ES-I3 (cell line): ENCODE data around the gene TFB1M.
"Not testable (repeated sequence)": the region's sequence is repeated elsewhere in the genome, so short reads cannot be mapped to it uniquely, and the experiment has no call there.

Experiments
- H3K36me3 ChIP-seq: 2 replicates; pipeline ENCODE4 v1.6.1; 2013; ENCODE audit warnings: mild to moderate bottlenecking, low read length, control low read depth, moderate library complexity; ENCODE audit not compliant: insufficient read depth
- H3K4me1 ChIP-seq: 2 replicates; pipeline ENCODE4 v1.6.1; 2013; ENCODE audit warnings: mild to moderate bottlenecking, control low read depth, low read length; ENCODE audit not compliant: insufficient read depth
- H3K9ac ChIP-seq: 2 replicates; pipeline ENCODE4 v1.6.1; 2013; ENCODE audit warnings: low read depth, mild to moderate bottlenecking, low read length, moderate library complexity
- H3K9me3 ChIP-seq: 2 replicates; pipeline ENCODE4 v1.6.1; 2013; ENCODE audit warnings: mild to moderate bottlenecking, low read length, moderate library complexity; ENCODE audit not compliant: control insufficient read depth, insufficient read depth

Gene TFB1M

DNA sequence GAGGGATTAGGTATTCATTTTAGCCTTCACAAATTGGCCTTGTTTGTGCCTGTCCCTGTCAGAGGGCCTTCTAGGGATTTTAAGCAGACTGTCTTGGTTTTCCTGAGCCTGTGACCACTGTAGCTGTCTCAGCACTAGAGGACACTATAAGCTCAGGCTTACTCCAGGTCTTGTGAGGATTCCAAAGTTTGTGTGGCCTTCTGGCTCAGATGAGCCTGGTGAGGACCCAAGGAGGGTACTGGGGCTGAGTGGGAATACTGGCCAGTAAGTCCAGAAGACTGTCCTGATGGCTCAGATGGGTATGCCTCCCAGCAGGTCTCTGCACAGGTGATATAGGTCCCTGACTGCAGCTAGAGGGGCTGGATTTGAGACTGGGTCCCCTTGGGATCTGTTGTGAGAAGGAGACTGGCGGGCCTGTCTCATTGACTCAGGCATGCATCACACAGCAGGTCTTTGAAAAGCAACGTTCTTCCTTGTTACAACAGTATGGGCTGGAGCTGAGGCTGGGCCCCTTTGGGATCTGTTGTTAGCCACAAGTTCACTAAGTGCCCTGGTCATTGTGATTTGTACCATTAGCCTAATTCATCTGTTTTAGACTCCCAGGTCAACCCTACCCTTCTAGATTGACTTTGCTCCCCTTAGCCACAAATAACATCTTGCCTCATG, 26.3 kb upstream of the TFB1M start:
- Histone ChIP-seq H3K9me3 (no peaks in the 10 kb centered on the region; the same call in 1 of the 2 replicates), H3K36me3 (no peaks in the 10 kb centered on the region), H3K4me1 (no peaks in the 10 kb centered on the region), H3K9ac (no peak overlapping the region)

DNA sequence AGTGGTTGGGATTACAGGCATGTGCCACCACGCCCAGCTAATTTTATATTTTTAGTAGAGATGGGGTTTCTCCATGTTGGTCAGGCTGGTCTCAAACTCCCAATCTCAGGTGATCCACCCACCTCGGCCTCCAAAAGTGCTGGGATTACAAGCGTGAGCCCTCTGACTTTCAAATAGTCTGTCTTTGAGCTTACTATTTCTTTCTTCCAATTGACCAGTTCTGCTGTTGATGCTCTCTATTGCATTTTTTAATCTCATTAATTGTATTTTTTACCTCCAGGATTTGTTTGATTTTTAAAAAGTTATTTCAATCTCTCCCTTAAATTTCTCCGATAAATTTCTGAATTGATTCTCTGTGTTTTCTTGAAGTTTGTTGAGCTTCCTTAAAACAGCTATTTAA, 25.6 kb upstream of the TFB1M start:
- not testable (repeated sequence) for H3K36me3 ChIP-seq, H3K9me3 ChIP-seq, H3K9ac ChIP-seq, H3K4me1 ChIP-seq

DNA sequence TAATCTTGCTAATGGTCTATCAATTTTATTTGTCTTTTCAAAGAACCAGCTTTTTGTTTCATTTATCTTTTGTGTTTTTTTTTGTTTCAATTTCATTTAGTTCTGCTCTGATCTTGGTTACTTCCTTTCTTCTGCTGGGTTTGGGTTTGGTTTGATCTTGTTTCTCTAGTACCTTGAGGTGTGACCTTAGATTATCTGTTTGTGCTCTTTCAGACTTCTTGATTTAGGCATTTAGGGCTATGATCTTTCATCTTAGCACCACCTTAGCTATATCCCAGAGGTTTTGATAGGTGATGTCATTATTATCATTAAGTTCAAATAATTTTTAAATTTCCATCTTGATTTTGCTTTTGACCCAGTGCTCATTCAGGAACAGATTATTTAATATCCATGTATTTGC, 24.0 kb upstream of the TFB1M start:
- H3K4me1 ChIP-seq, H3K36me3 ChIP-seq, H3K9ac ChIP-seq, H3K9me3 ChIP-seq: not testable (repeated sequence)

DNA sequence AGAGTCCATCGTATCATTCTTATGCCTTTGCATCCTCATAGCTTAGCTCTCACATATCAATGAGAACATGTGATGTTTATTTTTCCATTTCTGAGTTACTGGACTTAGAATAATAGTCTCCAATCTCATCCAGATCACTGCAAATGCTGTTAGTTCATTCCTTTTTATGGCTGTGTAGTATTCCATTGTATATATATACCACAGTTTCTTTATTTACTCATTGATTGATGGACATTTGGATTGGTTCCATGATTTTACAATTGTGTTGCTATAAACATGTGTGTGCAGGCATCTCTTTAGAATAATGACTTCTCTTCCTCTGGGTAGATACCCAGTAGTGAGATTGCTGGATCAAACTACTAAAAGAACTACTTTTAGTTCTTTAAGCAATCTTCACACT, 21.0 kb upstream of the TFB1M start:
- H3K4me1 ChIP-seq = no peaks in the 10 kb centered on the region
- H3K9me3 ChIP-seq = no peaks in the 10 kb centered on the region
- H3K36me3 ChIP-seq = no peaks in the 10 kb centered on the region
- no peak overlapping the region for H3K9ac ChIP-seq

DNA sequence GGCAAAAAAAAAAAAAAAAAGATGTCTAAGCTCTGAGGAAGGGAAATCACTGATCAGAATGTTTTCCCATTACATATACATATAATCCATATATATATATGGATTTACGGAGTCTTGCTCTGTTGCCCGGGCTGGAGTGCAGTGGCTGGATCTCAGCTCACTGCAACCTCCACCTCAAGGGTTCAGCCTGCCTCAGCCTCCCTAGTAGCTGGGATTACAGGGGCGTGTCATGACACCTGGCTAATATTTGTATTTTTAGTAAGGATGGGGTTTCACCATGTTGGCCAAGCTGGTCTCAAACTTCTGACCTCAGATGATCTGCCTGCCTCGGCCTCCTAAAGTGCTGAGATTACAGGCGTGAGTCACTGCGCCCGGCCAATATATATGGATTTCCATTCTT, 19.8 kb upstream of the TFB1M start:
- H3K9me3 ChIP-seq, H3K36me3 ChIP-seq: not testable (repeated sequence)

DNA sequence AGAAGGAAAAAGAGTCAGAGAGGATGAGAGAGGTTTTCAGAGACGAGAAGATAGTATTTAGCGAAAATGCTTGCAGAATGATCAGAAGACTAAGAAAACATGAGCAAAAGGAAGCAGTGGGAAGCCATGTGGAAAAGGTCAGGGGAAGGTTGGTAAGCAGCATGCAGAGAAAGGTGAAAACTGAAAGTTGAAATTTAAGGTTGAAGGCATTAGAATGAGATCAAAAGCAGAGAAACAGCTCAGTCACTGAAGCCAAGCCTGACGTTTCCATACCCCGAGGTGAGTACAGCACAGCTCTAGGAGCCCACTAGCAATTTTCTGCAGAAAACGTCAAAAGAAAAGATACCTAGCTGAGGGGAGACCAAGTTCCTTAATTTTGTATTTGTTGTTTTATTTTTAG, 19.1 kb upstream of the TFB1M start:
- no peaks in the 10 kb centered on the region for H3K9me3 ChIP-seq
- peaks cover 2% of the 10 kb centered on the region; the same call in 1 of the 2 replicates for H3K4me1 ChIP-seq
- H3K36me3 ChIP-seq = no peaks in the 10 kb centered on the region
- H3K9ac ChIP-seq = no peak overlapping the region

More for the DNA sequence above, 19.8 kb upstream of the TFB1M start:
- H3K9ac ChIP-seq, H3K4me1 ChIP-seq: not testable (repeated sequence)

DNA sequence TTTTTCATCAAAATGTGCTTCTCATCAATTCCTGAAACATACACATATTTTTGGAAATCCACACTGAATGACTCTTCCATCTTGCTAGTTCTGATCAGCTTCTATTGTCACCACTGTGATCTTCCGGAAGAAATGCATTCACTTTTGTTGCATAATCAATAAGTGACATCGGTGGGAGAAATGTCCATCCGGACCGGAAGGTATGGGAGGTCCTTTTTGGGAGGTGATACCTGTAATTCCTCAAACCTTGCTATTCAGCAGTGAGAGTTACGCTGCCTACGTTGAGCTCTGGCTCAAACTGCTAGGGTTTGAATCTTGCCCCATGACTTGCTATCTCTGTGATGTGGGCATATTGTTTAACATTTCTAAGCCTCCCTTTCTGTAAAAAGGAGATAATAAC, 16.6 kb upstream of the TFB1M start:
- Histone ChIP-seq H3K9me3 (no peaks in the 10 kb centered on the region; the same call in 1 of the 2 replicates), H3K9ac (no peak overlapping the region), H3K36me3 (no peaks in the 10 kb centered on the region), H3K4me1 (peaks cover 14% of the 10 kb centered on the region)

DNA sequence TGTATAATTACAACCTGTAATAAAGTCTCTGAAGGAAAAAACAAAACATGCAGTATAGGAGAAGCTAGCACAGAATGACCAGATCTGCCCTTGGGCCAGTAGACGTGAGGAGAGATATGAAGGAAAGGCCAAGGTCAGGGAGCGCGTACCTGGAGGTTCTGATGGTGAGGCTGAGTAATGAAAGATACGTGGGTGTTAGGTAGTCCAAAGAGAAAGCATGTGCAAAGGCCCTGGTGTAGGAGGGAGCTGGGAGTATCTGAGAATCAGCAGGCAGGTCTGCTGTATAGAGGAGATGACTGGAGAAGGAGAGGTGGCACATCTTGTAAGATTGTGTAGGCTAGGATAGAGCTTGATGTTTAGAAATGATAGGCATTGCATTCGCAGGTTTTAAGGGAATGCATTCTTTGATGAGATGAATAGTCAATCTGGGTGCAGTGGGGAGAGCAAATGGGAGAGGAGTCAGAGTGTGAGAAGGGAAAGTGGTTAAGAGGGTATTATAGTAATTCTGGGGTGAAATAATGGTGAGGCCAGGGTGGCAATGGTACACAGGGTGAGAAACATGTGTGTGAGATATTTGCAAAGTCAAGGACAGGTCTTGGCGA, 15.9 kb upstream of the TFB1M start:
- no peak overlapping the region for H3K9ac ChIP-seq
- no peaks in the 10 kb centered on the region; the same call in 1 of the 2 replicates for H3K9me3 ChIP-seq
- no peaks in the 10 kb centered on the region for H3K36me3 ChIP-seq
- peaks cover 17% of the 10 kb centered on the region for H3K4me1 ChIP-seq

DNA sequence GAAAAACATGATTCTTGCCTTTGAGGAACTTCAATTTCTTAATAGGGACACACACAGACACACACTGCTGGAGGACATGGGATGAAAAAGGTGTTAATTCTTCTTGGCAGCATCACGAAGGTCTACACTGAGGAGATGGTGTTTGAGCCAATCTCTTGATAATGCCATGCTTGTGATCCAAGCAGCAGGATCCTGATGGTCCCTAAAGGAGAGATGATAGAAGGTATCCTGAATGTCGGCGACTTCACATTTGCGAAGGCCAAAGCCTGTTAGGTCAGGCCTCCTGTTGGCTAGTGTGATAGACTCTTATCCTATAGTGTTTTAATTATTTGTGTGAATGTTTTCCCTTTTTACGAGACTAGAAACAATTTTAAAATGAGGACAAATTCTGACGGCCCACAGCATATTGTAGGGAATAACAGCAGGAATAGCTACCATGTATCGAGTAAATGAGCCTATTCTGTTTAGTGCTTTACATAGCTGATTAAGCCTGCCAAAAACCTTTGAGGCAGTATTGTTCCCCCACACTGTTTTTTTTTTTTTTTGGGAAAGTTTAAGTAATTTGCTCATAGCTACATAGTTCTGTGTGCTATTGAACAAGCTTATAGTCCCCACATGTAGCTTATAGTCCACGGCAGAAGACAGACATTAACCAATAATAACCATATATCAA, 15.3 kb upstream of the TFB1M start:
- H3K9me3 ChIP-seq = no peaks in the 10 kb centered on the region; the same call in 1 of the 2 replicates
- peaks cover 17% of the 10 kb centered on the region for H3K4me1 ChIP-seq
- H3K9ac ChIP-seq = no peak overlapping the region
- H3K36me3 ChIP-seq = no peaks in the 10 kb centered on the region

DNA sequence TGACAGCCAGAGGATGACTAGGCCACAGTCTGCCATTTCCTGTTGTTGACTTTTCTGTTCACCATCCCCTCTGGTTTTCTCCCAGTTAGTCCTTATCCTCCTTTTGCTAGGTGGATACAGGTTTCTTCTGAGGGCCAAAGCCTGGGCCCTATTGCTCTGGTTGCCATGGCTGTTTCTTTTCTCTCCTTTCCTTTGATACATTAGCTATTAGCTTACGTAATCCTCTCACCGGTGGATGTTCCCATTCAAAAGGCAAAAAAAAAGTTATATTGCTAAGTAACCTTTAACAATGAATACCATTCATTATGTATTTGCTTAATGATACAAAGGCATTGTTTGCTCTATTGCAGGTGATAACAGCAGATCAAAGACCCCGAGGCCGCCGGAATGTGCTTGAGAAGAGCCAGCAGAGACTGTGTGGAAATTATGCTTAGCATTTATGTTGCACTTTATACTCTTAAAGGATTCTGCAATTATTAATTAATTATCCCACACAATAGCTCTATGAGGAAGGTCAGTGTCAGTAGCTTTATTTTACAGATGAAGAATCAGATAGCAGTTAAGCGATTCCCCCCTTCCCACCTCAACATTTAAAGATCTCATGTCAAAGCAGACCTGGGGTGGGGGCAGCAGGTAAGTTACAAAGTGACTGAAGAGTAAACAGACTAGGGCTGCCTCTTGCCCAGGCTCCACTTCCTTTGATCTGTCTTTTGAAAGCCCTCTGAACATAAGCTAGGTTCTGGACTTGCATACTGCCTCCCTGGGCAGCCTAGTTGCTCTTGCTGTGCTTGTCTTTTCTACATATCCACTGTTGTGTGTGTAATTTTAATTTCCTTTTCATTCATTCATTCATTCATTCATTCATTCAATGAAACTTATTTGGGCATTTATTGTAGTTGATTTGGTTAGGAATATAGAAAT, 14.5 kb upstream of the TFB1M start:
- Histone ChIP-seq H3K9ac (no peak overlapping the region), H3K36me3 (no peaks in the 10 kb centered on the region), H3K9me3 (no peaks in the 10 kb centered on the region; the same call in 1 of the 2 replicates), H3K4me1 (peaks cover 17% of the 10 kb centered on the region)

DNA sequence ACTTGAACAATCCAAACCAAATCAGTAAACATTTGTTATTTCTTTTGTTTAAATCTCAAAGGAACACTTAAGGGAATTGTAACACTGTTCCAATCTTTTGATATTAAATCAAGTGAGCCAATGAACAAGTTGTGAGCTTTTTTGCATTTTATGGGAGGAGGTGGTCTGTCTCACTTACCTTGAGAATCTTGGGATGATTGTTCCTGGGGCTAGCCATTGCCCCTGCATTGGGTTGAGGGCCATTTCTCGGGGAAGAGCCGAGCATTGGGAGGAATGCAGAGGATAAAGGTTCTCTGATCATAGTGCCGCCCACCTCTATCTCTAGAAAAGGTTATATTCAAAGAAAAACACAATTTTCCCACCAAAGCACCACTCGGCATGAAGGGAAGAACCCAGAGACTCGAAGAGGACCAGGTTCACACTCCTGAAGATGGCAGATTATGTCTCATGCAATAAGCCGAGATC, 13.8 kb upstream of the TFB1M start:
- Histone ChIP-seq H3K9me3 (no peaks in the 10 kb centered on the region; the same call in 1 of the 2 replicates), H3K9ac (no peak overlapping the region), H3K4me1 (peaks cover 17% of the 10 kb centered on the region), H3K36me3 (no peaks in the 10 kb centered on the region)

DNA sequence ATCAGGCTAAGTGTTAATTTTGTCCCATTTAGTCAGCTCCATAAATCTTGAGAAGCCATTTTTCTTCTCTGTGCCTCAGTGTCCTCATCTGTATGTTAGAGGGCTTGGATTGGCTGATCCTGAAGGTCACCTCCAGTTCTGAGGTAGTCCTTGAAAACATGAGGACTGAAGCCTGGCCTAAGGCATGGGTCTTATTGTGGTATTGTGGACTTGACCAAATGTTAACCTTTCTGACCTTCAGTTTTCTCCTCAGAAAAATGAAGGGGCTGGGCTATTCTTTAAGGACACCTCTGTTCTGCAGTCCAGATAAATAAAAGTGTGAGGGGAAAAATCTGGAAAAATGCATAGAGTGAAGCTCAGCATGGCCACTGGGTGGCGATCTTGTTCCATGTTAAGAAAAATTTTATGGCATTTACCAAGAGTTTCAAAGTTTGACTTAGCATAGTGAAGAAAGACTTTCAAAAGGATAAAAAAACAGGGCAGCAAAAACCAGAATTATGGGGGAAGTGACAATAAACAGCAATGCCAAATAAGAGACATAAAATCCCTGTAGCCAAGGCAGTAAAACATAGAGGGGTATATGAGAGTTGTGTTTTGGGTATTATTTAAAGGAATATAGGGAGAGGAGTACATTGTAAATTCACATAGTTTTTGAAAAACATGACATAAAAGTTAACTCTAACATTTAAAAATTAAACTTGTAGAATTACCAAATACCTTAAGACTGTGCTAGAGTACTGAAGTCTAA, 13.2 kb upstream of the TFB1M start:
- Histone ChIP-seq H3K4me1 (peaks cover 17% of the 10 kb centered on the region), H3K36me3 (no peaks in the 10 kb centered on the region), H3K9ac (no peak overlapping the region), H3K9me3 (no peaks in the 10 kb centered on the region; the same call in 1 of the 2 replicates)

DNA sequence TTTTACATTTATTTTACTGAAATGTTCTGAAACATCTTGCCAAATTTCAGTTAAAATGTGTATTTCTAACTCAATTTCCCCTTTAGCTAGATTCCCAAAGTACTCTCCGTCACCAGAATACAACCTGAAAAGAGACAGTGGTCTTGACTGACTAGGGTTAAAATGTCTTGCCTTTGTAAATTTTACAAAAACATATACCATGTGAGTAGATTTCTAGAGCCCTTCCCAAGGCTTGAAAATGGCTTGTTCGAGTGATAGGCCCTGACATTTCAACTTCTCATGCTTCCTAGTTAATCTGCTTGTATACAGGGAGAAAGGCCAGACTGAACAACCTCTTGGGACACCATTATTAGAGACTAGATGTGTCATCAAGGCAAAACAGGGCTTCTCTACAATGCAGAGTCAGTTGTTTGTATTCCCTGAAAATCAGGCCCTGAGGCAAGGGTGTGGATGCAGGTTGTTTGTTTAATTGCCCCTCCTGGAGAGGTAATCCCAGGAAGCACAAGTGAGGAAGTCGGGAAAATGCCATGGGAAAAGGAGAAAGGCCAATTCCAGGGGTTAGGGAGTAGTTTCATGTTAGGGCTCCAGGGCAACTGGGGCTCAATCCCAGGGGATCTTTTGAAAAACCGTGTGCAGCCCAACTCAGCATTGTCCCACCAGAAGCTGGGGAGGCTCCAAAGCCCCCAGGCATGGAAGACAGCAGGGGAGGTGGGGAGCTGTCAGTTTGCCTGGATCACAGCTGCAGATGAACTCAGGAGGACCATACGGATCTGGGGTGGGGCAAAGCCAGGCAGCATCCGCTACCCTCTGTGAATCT, 11.6 kb upstream of the TFB1M start:
- H3K9ac ChIP-seq = no peak overlapping the region
- no peaks in the 10 kb centered on the region; the same call in 1 of the 2 replicates for H3K9me3 ChIP-seq
- H3K4me1 ChIP-seq = peaks cover 17% of the 10 kb centered on the region
- H3K36me3 ChIP-seq = no peaks in the 10 kb centered on the region
